Activated naive CD4-positive, alpha-beta T cell treated with anti-CD3 and anti-CD28 coated beads, Interleukin-2, amount 10 ng/mL, durations not matched to agents 7 days and 5 days (primary cell): ENCODE results near the gene SLC4A4.

Experiments used
- CTCF ChIA-PET: fragments of 350-600 bp; sonication (Branson Sonifier 250); formaldehyde crosslinking; loops from one replicate; lab custom pipeline; 2021; ENCODE audit warnings: antibody characterized with exemption; lab: Charles Lee
- DNase-seq: peaks from one replicate; pipeline ENCODE4 v3.0.0-alpha.2; 2020
- H3K27ac Mint-ChIP-seq: one replicate; pipeline ENCODE4 v1.8.0; 2021; ENCODE audit warnings: mild to moderate bottlenecking, moderate library complexity, mixed read lengths
- H3K27me3 Mint-ChIP-seq: one replicate; pipeline ENCODE4 v1.8.0; 2021; ENCODE audit warnings: mild to moderate bottlenecking, mixed read lengths
- H3K36me3 Mint-ChIP-seq: one replicate; pipeline ENCODE4 v1.8.0; 2021; ENCODE audit warnings: mixed read lengths
- H3K4me1 Mint-ChIP-seq: one replicate; pipeline ENCODE4 v1.8.0; 2021; ENCODE audit warnings: mixed read lengths
- H3K4me3 Mint-ChIP-seq: one replicate; pipeline ENCODE4 v1.8.0; 2021; ENCODE audit warnings: mild to moderate bottlenecking, moderate library complexity, mixed read lengths
- H3K9me3 Mint-ChIP-seq: one replicate; pipeline ENCODE4 v1.8.0; 2021; ENCODE audit warnings: mixed read lengths

SLC4A4 gene

DNA sequence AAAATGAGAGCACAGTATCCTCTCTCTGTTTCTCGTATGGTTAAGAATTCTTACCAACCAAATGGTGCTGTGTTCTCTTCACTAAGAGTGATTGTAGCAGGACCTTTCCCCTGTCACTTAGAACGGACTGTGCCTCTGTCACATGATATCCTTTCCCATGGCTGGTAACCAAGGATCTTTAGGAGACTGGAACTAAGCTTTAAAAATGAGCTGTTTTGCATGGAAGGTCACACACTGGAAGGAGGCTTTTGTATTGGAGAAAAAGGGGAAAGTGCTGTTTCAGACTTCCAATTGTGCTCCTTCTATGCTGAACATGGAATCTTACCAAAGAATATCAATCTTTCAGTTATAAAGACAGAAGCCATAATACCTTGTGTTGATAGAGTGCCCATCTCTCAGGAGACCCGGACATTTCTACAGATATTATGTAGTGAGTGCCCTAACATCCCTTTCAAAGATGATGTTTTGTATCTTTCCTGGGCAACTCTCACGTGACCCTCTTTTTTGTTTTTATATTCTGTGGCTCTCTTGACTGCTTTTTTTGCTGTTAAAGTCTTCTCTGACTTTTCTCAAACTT is 148.6 kb downstream of the SLC4A4 start:
- DNase-seq: no peak
- Mint-ChIP-seq H3K27ac (no peak overlapping the region), H3K4me3 (no peak overlapping the region), H3K36me3 (no peaks in the 10 kb centered on the region), H3K27me3 (no peaks in the 10 kb centered on the region), H3K4me1 (no peaks in the 10 kb centered on the region), H3K9me3 (no peaks in the 10 kb centered on the region)
- CTCF ChIA-PET: no interaction called here

GRCh38 chr4:71494539-71494938 is 155.7 kb downstream of the SLC4A4 start:
- no peak overlapping the region for H3K4me3 Mint-ChIP-seq
- no peaks in the 10 kb centered on the region for H3K9me3 Mint-ChIP-seq
- no peaks in the 10 kb centered on the region for H3K36me3 Mint-ChIP-seq
- H3K27me3 Mint-ChIP-seq: no peaks in the 10 kb centered on the region
- DNase-seq: no peak
- CTCF ChIA-PET: no interaction called here
- no peaks in the 10 kb centered on the region for H3K4me1 Mint-ChIP-seq
- no peak overlapping the region for H3K27ac Mint-ChIP-seq

- DNase-seq: no peak
- H3K4me3 Mint-ChIP-seq: no peak overlapping the region
- no peaks in the 10 kb centered on the region for H3K36me3 Mint-ChIP-seq
- CTCF ChIA-PET: no interaction called here
- no peaks in the 10 kb centered on the region for H3K4me1 Mint-ChIP-seq
- H3K27me3 Mint-ChIP-seq: no peaks in the 10 kb centered on the region
- H3K27ac Mint-ChIP-seq: no peak overlapping the region
- no peaks in the 10 kb centered on the region for H3K9me3 Mint-ChIP-seq
Observed at GRCh38 chr4:71495454-71495853, 156.6 kb downstream of the SLC4A4 start.

DNA sequence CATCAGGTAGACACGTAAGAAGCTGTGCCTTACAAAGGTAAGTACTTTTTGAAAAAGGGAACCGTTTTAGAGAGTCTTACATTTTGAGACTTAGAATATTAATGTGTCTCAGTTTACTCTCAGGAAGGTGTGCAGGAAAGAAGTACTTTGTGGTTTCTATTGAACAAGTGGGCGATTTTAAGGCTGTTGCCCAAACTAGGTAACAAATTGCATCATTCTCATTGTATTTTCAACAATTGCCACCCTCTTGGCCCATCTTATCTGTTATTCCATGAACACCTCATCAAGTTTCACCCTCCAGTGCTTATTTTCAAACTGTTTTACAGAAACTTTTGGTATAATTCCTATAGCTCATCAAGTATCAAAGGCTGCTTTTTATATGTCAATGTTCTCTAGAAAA is 158.3 kb downstream of the SLC4A4 start:
- Mint-ChIP-seq H3K4me1 (no peaks in the 10 kb centered on the region), H3K27ac (no peak overlapping the region), H3K4me3 (no peak overlapping the region), H3K27me3 (no peaks in the 10 kb centered on the region), H3K9me3 (no peaks in the 10 kb centered on the region), H3K36me3 (no peaks in the 10 kb centered on the region)
- CTCF ChIA-PET: no interaction called here
- DNase-seq: no peak

GRCh38 chr4:71498002-71498401 is 159.2 kb downstream of the SLC4A4 start:
- no peak for DNase-seq
- Mint-ChIP-seq H3K27me3 (no peaks in the 10 kb centered on the region), H3K4me1 (no peaks in the 10 kb centered on the region), H3K4me3 (no peak overlapping the region), H3K27ac (no peak overlapping the region), H3K9me3 (no peaks in the 10 kb centered on the region), H3K36me3 (no peaks in the 10 kb centered on the region)
- CTCF ChIA-PET: no interaction called here

DNA sequence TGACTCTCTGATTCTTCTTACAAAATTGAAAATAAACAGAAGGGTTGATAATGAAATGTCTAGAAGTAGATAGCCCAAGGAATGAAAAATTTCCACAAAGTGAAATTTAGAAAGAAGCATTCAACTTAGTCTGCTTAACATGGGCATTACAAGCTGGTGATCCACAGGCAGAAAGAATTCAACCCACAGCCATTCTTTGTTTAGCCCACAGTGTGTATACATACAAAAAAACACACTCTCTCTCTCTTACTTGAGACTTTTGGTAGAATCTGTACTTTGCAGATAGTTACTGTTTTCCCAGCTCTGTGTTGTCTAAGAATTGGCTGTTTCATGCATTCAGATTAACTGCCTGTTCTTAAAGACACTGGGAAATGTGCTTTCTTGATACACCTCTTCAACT is 159.8 kb downstream of the SLC4A4 start:
- no peaks in the 10 kb centered on the region for H3K9me3 Mint-ChIP-seq
- H3K4me3 Mint-ChIP-seq: no peak overlapping the region
- no peaks in the 10 kb centered on the region for H3K36me3 Mint-ChIP-seq
- CTCF ChIA-PET: no interaction called here
- H3K27me3 Mint-ChIP-seq: no peaks in the 10 kb centered on the region
- no peak overlapping the region for H3K27ac Mint-ChIP-seq
- H3K4me1 Mint-ChIP-seq: no peaks in the 10 kb centered on the region
- DNase-seq: no peak

DNA sequence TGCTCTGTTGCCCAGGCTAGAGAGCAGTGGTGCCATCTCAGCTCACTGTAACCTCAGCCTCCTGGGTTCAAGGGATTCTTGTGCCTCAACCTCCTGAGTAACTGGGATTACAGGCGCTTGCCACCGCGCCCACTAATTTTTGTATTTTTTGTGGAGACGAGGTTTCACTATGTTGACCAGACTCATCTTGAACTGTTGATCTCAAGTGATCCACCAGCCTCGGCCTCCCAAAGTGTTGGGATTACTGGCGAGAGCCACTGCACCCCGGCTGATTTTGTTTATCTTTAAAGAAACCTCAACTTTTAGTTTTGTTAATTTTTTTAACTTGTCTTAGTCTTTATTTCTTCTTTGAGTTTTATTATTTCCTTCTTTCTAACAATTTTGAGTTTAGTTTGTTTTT is 163.2 kb downstream of the SLC4A4 start:
- no peaks in the 10 kb centered on the region for H3K36me3 Mint-ChIP-seq
- no peak overlapping the region for H3K27ac Mint-ChIP-seq
- no peak overlapping the region for H3K4me3 Mint-ChIP-seq
- H3K9me3 Mint-ChIP-seq: no peaks in the 10 kb centered on the region
- CTCF ChIA-PET: no interaction called here
- H3K4me1 Mint-ChIP-seq: no peaks in the 10 kb centered on the region
- DNase-seq: no peak
- H3K27me3 Mint-ChIP-seq: no peaks in the 10 kb centered on the region

DNA sequence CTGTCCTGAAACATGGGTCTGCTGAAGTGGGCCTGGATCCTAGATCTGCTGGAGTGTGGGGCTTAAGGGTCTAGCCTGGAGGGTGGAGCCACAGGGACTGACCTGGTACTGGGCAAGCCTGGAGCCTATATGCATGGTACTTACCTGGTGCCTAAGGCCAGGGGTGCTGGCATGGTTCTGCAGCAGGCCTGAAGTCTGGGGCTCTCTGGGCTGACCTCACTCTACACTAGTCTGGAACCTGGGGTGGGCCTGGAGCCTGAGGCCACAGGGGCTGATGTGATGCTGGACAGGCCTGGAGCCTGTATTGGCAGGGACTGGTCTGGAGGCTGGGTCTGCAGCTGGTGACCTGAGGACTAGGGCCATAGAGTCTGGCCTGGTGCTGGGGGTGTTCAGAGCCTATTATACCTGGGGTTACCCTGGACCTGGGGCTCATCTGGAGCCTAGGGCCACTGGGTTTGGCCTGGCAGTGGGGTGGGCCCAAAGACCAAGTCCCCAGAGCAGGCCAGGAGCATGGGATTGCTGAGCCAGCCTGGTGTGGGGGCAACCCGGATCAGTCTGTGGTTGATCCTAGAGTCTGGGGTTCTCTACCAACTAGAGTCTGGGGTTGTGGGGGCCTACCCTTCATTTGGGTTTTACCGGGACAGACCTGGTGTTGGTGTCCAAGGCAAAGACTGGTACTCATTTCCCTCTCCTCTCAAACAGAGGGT is 179.6 kb downstream of the SLC4A4 start:
- no peak overlapping the region for H3K27ac Mint-ChIP-seq
- no peak overlapping the region for H3K4me3 Mint-ChIP-seq
- DNase-seq: no peak
- no peaks in the 10 kb centered on the region for H3K4me1 Mint-ChIP-seq
- H3K9me3 Mint-ChIP-seq: peaks cover 2% of the 10 kb centered on the region
- no peaks in the 10 kb centered on the region for H3K36me3 Mint-ChIP-seq
- no peaks in the 10 kb centered on the region for H3K27me3 Mint-ChIP-seq
- CTCF ChIA-PET: no interaction called here

DNA sequence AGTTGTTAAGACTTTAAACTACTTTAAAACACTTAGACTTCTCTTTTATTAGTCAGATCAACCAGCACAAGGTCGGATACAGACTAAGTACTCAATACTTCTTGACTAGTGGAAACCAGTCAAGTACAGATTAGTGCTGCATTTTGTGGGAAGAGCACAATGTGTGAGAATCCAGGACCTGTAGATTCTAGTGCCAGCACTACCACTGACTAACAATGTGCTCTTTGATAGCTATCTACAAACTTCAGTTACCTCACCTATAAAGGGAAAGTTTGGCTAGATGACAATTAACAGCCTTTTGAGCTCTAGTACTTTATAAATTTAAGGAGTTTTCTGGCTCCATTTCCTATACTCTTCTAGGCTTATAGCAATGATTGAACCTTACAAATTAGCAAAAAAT is 181.5 kb downstream of the SLC4A4 start:
- no peaks in the 10 kb centered on the region for H3K27me3 Mint-ChIP-seq
- DNase-seq: no peak
- CTCF ChIA-PET: no interaction called here
- no peak overlapping the region for H3K27ac Mint-ChIP-seq
- H3K36me3 Mint-ChIP-seq: no peaks in the 10 kb centered on the region
- no peaks in the 10 kb centered on the region for H3K4me1 Mint-ChIP-seq
- H3K9me3 Mint-ChIP-seq: peaks cover 2% of the 10 kb centered on the region
- no peak overlapping the region for H3K4me3 Mint-ChIP-seq

- Mint-ChIP-seq H3K4me1 (no peaks in the 10 kb centered on the region), H3K36me3 (no peaks in the 10 kb centered on the region), H3K9me3 (peaks cover 2% of the 10 kb centered on the region), H3K27ac (no peak overlapping the region), H3K27me3 (no peaks in the 10 kb centered on the region), H3K4me3 (no peak overlapping the region)
- no peak for DNase-seq
- CTCF ChIA-PET: no interaction called here
Observed at GRCh38 chr4:71520850-71521249, 182.0 kb downstream of the SLC4A4 start.

- CTCF ChIA-PET: interaction anchor here (1.0 kb wide), 1 partner anchor 219 kb away, joined by 3 read pairs; no protein-coding TSS in a partner anchor
- Mint-ChIP-seq H3K4me3 (no peak overlapping the region), H3K9me3 (peaks cover 2% of the 10 kb centered on the region), H3K27ac (no peak overlapping the region), H3K27me3 (no peaks in the 10 kb centered on the region), H3K4me1 (no peaks in the 10 kb centered on the region), H3K36me3 (no peaks in the 10 kb centered on the region)
- no peak for DNase-seq
Observed at GRCh38 chr4:71524756-71525155, 185.9 kb downstream of the SLC4A4 start.

DNA sequence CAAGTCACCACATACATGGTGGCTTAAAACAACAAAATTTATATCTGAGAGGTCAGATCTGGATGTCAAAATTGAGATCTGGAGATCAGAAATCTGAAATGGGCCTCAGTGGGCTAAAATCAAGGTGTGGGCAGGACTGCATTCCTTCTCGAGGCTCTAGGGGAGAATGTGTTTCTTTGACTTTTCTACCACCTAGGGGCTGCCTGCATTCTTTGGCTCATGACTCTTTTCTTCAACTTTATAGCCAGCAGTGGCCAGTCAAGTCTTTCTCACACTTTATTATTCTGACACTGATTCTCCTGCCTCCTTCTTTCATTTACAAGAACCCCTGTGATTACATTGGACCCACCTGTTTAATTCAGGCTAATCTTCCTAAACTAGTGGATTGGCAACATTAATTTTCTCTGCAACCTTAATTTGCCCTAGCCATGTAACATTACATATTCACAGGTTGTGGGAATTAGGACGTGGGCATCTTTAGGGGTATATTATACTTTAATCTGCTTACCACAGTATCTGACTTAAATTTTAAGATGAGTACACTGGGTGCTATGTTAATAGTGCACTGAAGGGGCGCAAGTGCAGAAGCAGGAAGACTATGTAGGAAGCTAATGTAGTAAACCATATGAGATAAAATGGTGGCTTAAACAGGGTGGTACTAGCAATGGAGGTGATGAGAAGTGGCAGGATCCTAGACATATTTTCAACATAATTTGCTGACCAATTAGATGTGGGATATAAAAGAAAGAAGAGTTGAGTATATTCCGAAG is 188.0 kb downstream of the SLC4A4 start:
- no peaks in the 10 kb centered on the region for H3K27me3 Mint-ChIP-seq
- H3K4me1 Mint-ChIP-seq: no peaks in the 10 kb centered on the region
- H3K9me3 Mint-ChIP-seq: no peaks in the 10 kb centered on the region
- CTCF ChIA-PET: no interaction called here
- DNase-seq: no peak
- no peak overlapping the region for H3K27ac Mint-ChIP-seq
- H3K4me3 Mint-ChIP-seq: no peak overlapping the region
- no peaks in the 10 kb centered on the region for H3K36me3 Mint-ChIP-seq

DNA sequence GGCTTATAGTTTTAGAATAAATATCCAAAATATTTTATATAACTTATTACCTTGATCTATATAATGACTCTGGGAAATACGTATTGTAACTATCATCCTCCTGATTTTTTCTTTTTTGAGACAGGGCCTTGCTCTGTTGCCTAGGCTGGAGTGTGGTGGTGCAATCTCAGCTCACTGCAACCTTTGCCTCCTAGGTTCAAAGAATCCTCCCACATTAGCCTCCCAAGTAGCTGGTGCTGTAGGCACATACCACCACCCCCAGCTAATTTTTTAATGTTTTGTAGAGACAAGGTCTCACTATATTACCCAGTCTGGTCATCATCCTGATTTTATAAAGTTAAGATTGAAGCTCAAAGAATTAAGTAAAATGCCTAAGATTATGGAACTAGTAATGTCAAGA is 193.6 kb downstream of the SLC4A4 start:
- no peaks in the 10 kb centered on the region for H3K4me1 Mint-ChIP-seq
- no peak overlapping the region for H3K4me3 Mint-ChIP-seq
- H3K9me3 Mint-ChIP-seq: no peaks in the 10 kb centered on the region
- no peak overlapping the region for H3K27ac Mint-ChIP-seq
- DNase-seq: no peak
- CTCF ChIA-PET: no interaction called here
- H3K27me3 Mint-ChIP-seq: no peaks in the 10 kb centered on the region
- no peaks in the 10 kb centered on the region for H3K36me3 Mint-ChIP-seq

DNA sequence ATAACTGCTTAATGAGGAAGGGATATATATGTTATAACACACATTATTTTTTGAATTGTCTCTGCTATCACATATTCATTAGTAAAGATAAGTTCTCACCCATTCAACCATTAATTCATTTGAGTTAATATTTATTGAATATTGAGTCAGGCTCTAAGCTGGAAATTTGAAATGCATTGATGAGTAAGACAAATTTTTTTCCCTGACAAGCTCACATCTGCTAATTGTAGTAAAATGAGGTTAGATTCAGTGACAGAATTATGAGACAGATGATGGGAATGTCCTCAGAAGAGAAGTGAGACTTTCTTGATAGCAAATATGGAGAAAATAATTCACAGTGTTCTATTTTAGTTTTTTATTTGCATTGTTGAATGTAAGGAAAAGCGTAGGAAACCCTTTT is 194.3 kb downstream of the SLC4A4 start:
- no peaks in the 10 kb centered on the region for H3K4me1 Mint-ChIP-seq
- CTCF ChIA-PET: no interaction called here
- no peaks in the 10 kb centered on the region for H3K9me3 Mint-ChIP-seq
- H3K27me3 Mint-ChIP-seq: no peaks in the 10 kb centered on the region
- no peak for DNase-seq
- H3K27ac Mint-ChIP-seq: no peak overlapping the region
- H3K4me3 Mint-ChIP-seq: no peak overlapping the region
- H3K36me3 Mint-ChIP-seq: no peaks in the 10 kb centered on the region

DNA sequence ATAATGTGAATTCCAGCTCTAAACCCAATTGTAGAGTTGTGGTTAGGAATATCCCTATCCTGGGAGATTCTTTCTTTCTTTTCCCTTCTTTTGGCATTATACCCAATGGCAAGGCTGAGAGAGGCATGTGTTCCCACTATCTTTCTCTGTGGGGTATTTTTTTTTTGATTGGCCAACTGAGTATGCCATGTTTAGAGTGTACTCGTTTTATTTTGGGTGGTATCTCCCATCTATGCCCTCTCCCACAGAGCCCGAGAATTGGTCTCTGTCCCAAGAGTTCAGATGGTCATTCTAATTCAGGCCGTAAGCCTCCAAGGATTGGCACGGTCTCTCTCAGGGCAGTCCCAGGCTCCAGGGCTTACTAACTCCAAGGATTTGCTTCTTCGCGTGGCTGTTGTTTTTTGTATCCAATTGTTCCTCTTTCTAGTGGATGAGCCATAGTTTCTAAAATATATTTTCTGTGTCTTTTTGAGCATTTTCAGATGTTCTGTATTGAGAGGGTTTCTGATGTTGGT is 198.8 kb downstream of the SLC4A4 start:
- CTCF ChIA-PET: no interaction called here
- H3K9me3 Mint-ChIP-seq: no peaks in the 10 kb centered on the region
- no peak for DNase-seq
- no peak overlapping the region for H3K4me3 Mint-ChIP-seq
- no peaks in the 10 kb centered on the region for H3K36me3 Mint-ChIP-seq
- H3K27ac Mint-ChIP-seq: no peak overlapping the region
- no peaks in the 10 kb centered on the region for H3K27me3 Mint-ChIP-seq
- H3K4me1 Mint-ChIP-seq: no peaks in the 10 kb centered on the region
